Lower lobe of right lung (tissue), 2 donors: ENCODE results near the gene CCDC40. TPM values are rescaled to one million over a fixed set of nuclear protein-coding genes. Genes with fewer than 3 reads are reported as not detected.

Experiments used
- ATAC-seq, 2 donors: fragments of 200-7000 bp; cut with Tn5 transposase; one replicate each; pipeline ENCODE4 v1.9.1; 2020 to 2022; ENCODE audit warnings: mild to moderate bottlenecking in 2 of 2, moderate library complexity in 2 of 2
- DNase-seq: peaks from one replicate; pipeline ENCODE4 v3.0.0-alpha.2; 2020
- H3K27ac ChIP-seq: fragments of 200-600 bp; one replicate; pipeline ENCODE4 v1.8.0; 2022
- H3K27me3 ChIP-seq: fragments of 200-600 bp; one replicate; pipeline ENCODE4 v1.8.0; 2022; ENCODE audit warnings: low read depth
- H3K36me3 ChIP-seq: fragments of 200-600 bp; one replicate; pipeline ENCODE4 v1.8.0; 2022; ENCODE audit warnings: mild to moderate bottlenecking
- H3K4me1 ChIP-seq: fragments of 200-600 bp; one replicate; pipeline ENCODE4 v1.8.0; 2022
- H3K4me3 ChIP-seq: fragments of 200-600 bp; one replicate; pipeline ENCODE4 v1.8.0; 2022; ENCODE audit warnings: mild to moderate bottlenecking
- H3K9me3 ChIP-seq: fragments of 200-600 bp; one replicate; pipeline ENCODE4 v1.8.0; 2022
- intact Hi-C: fragments of 100-400 bp; cut with DNase I; formaldehyde crosslinking; loops from one replicate; pipeline ENCODE4 v1.11.0; 2022
- total RNA-seq: library from RNA; stranded (reverse); fragmentation: NEBNext Ultra II Directional; extraction: Animal tissue kit (Norgen Biotek cat#: 25700); gene quantifications from one replicate; pipeline ENCODE4 v1.2.1, GENCODE V29; 2021
- TF ChIP-seq, protein P1 (sequence below): fragments of 200-600 bp; IDR thresholded peaks from one replicate; pipeline ENCODE4 v1.8.0; 2022; ENCODE audit warnings: antibody characterized with exemption, mild to moderate bottlenecking
- donor health status: DM: no; HTN: yes; CAD: no; lungs with severe emphysema.

The CCDC40 gene
- total RNA-seq, 1 donor from 2014 or later, result 14.1 TPM

DNA sequence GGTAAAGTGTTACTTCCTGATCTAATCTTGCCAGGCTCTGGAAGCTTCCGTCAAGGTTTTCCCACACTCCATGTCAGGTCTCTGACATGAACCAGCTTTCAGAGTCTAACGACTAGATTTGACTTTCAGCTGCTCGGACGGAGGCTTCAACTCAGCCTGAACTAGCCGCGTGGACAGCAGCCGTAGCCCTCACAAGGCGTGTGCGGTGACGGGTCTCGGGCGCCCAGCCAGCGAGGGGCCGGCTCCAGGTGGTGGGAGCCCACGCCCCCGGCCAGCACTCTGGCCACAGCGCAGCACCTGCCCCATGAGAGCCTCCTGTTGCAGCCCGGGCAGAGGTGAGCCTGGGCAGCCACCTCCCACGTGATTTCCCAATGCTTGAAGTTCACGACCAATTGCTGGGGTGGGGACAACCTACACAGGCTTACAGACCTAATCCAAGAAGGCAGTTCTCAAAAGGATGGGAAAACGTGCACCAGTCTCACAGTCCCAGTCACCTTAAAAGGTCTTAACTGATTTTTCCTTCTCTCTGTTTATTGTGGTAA lies 46.3 kb upstream of the CCDC40 start:
- Histone ChIP-seq H3K27me3 (no peaks in the 10 kb centered on the region), H3K9me3 (no peaks in the 10 kb centered on the region), H3K36me3 (no peaks in the 10 kb centered on the region), H3K4me3 (no peak overlapping the region), H3K4me1 (peaks cover 46% of the 10 kb centered on the region), H3K27ac (no peak overlapping the region)
- TF ChIP-seq, protein P1, sequence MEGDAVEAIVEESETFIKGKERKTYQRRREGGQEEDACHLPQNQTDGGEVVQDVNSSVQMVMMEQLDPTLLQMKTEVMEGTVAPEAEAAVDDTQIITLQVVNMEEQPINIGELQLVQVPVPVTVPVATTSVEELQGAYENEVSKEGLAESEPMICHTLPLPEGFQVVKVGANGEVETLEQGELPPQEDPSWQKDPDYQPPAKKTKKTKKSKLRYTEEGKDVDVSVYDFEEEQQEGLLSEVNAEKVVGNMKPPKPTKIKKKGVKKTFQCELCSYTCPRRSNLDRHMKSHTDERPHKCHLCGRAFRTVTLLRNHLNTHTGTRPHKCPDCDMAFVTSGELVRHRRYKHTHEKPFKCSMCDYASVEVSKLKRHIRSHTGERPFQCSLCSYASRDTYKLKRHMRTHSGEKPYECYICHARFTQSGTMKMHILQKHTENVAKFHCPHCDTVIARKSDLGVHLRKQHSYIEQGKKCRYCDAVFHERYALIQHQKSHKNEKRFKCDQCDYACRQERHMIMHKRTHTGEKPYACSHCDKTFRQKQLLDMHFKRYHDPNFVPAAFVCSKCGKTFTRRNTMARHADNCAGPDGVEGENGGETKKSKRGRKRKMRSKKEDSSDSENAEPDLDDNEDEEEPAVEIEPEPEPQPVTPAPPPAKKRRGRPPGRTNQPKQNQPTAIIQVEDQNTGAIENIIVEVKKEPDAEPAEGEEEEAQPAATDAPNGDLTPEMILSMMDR, result no peak
- no peak for DNase-seq
- intact Hi-C loops, result no loop called here
- ATAC-seq, result no peak

DNA sequence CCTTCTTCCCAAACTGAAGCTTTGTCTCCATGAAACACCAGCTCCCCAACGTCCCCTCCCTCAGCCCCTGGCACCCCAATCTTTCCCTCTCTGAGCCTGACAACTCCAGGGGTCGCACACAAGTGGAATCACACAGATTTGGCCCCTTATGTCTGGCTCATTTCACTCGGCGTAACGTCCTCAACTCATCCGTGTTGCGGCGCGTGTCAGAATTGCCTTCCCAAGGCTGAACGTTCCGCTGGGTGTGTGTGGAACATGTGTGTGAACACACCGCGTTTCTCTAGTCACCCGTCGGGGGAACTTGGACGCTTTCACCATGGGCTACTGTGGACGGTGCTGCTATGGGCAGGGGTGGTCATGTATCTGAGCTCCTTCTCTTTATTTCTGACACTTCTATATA lies 45.7 kb upstream of the CCDC40 start:
- Histone ChIP-seq H3K27ac (no peak overlapping the region), H3K4me3 (no peak overlapping the region), H3K9me3 (no peaks in the 10 kb centered on the region), H3K27me3 (no peaks in the 10 kb centered on the region), H3K4me1 (peaks cover 46% of the 10 kb centered on the region), H3K36me3 (no peaks in the 10 kb centered on the region)
- DNase-seq (no peak), ATAC-seq (no peak)
- TF ChIP-seq, protein P1, result no peak
- intact Hi-C loops, result no loop called here

DNA sequence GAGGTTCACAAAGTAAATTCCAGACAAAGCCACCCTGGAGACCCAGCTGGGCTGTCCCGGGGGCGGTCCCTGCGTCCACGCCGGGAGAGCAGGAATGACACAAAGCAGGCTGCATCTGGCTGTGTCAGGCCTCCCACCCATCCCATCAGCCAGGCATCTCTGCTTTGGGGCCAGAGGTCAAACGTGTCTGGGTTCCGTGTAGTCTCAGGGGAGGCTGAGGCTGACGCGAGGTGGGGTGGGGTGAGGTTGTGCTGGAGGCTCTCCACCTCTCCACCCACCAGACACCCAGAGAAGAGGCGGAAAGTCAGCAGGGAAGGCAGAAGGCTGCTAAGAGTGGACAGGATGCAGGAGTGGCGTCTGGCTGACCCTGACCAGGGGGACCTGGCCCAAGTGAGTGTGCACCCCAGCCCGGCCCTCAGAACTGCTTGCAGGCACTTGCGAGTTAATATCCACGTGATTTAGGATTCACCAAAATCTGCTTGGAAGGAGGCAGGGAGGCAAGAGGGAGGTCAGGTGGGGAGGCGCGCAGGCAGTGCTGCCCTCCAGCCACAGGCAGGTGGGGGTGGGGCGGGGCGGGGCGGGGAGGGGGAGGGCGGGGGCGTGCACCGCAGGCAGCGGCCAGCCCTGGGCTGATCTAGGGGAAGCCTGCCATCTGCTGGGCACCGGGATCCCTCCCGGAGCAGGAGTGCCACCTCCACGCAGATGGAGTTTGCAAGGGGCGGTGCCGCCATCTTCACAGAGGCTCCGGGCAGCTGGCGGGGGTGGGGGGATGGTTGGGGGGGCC lies 45.1 kb upstream of the CCDC40 start:
- ATAC-seq (peak; percentile 90 to 91), DNase-seq (peak; percentile 90)
- Histone ChIP-seq H3K27ac (no peak overlapping the region), H3K36me3 (no peaks in the 10 kb centered on the region), H3K4me3 (peak overlapping the region; percentile 49), H3K4me1 (peaks cover 44% of the 10 kb centered on the region), H3K27me3 (no peaks in the 10 kb centered on the region), H3K9me3 (no peaks in the 10 kb centered on the region)
- intact Hi-C loops, result no loop called here
- TF ChIP-seq, protein P1, result peak; percentile 65

DNA sequence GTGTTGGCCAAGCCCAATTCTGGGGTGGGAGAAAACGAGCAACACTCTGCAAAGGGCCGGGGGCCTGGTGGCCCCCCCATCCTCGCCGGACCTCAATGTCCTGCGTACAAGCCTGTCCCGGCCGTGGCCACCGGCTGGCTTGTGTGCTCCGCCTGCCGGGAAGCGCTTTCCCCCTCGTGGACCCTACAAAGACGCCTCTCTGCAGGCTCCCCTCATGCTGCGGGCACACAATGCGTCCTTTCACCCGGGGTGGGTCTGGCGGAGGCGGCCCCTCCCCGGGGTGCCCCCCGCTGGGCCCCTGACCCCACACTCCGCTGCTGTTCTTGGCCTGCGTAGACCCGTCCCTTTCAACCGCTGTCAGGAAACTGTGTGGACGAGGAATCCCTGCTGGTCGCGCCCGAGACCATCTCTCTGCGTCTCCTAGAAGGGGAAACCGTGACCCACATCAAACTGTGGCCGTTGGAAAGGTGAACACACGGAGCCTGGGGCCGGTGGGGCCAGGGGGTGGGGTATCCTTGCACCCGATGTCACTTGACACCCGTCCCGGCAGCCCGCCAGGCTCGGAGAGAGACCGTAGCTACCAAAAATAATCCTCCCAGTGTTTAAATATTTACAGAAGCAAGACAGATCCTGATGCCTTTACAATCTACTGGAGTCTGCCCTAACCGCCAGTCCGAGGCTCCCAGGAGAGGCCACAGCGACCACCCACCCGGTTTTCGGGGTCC lies 44.4 kb upstream of the CCDC40 start:
- Histone ChIP-seq H3K36me3 (no peaks in the 10 kb centered on the region), H3K4me3 (peak overlapping the region; percentile 49), H3K27ac (no peak overlapping the region), H3K9me3 (no peaks in the 10 kb centered on the region), H3K4me1 (peaks cover 41% of the 10 kb centered on the region), H3K27me3 (no peaks in the 10 kb centered on the region)
- TF ChIP-seq, protein P1, result peak; percentile 28
- peak; percentile 13 to 37 for ATAC-seq
- intact Hi-C loops, result no loop called here
- no peak for DNase-seq

DNA sequence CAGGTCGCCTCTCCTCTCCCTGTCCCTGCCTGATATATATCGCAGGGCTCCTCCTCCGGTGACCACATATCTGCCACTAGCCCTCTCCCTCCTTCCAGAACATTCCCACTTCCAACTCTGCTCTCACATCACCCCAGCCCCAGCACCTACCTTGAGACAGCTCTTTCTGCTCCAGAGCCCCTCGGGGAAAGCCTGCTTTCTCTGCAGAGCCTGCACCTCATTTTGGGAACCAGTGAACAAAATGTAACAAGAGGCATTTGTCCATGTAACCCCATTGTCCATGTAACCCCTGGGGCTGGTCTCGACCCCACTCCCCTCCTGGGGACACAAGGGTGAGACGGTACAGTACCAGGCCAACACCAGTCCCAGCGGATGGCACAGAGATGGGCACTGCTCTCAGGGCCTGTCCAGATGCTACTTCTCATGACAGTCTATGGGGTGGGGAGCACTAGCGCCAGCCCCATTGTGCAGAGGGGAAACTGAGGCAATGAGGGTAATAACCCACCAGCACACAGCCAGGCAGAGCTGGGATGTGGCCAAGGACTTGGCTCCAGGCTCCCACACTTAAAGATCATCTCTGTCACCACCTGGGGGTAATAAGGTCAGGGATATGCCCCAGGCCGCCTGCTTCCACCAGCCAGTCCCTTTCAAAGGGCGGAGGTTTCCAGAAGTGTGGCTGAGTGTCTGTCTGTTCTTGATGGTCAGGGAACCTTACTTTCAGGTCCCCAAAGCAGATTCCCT lies 43.6 kb upstream of the CCDC40 start:
- no peak for ATAC-seq
- Histone ChIP-seq H3K4me3 (no peak overlapping the region), H3K4me1 (peaks cover 42% of the 10 kb centered on the region), H3K27ac (no peak overlapping the region), H3K27me3 (no peaks in the 10 kb centered on the region), H3K36me3 (no peaks in the 10 kb centered on the region), H3K9me3 (no peaks in the 10 kb centered on the region)
- TF ChIP-seq, protein P1, result no peak
- intact Hi-C loops, result no loop called here
- no peak for DNase-seq
